Activated T-helper 2 cell treated with anti-CD3 and anti-CD28 coated beads, Interferon-gamma antibody, Interleukin-2, Interleukin-4, amounts not matched to agents 10 μg/mL and 5 μg/mL and 100 μg/mL, durations not matched to agents 14 hours and 24 hours and 36 hours (primary cell): ENCODE measurements around the gene STAT3. TPM values are rescaled to one million over a fixed set of nuclear protein-coding genes. Genes with fewer than 3 reads are reported as not detected.
A peak's percentile ranks its signal among the peaks of the same experiment; 100 is the strongest.
"Not testable (repeated sequence)": the region's sequence is repeated elsewhere in the genome, so short reads cannot be mapped to it uniquely, and the experiment has no call there.

Experiments
- DNase-seq: peaks from one replicate; pipeline ENCODE4 v3.0.0; 2021; ENCODE audit warnings: low spot score
- H3K27ac Mint-ChIP-seq: one replicate; pipeline ENCODE4 v1.8.0; 2021; ENCODE audit warnings: mixed read lengths
- H3K27me3 Mint-ChIP-seq: one replicate; pipeline ENCODE4 v1.8.0; 2021; ENCODE audit warnings: low read depth, mixed read lengths
- H3K36me3 Mint-ChIP-seq: one replicate; pipeline ENCODE4 v1.8.0; 2021; ENCODE audit warnings: low read depth, mixed read lengths
- H3K4me1 Mint-ChIP-seq: one replicate; pipeline ENCODE4 v1.8.0; 2021; ENCODE audit warnings: low read depth, mixed read lengths
- H3K4me3 Mint-ChIP-seq: one replicate; pipeline ENCODE4 v1.8.0; 2021; ENCODE audit warnings: low read depth, mild to moderate bottlenecking, moderate library complexity, mixed read lengths
- H3K9me3 Mint-ChIP-seq: one replicate; pipeline ENCODE4 v1.8.0; 2021; ENCODE audit warnings: mixed read lengths
- intact Hi-C: fragments of 100-400 bp; cut with micrococcal nuclease; formaldehyde crosslinking; loops from one replicate; pipeline ENCODE4 v1.15.1; 2023
- total RNA-seq: library from RNA; stranded (reverse); gene quantifications from 2 replicates; pipeline ENCODE4 v1.2.3, GENCODE V29; 2022

Gene STAT3
- total RNA-seq, 1 donor from 2014 or later = 250 TPM

GRCh38 chr17:42312035-42312284 is 76.3 kb downstream of the STAT3 start:
- H3K4me1 Mint-ChIP-seq = peaks cover 57% of the 10 kb centered on the region
- no peak for DNase-seq
- no peaks in the 10 kb centered on the region for H3K27me3 Mint-ChIP-seq
- H3K36me3 Mint-ChIP-seq = peaks cover 89% of the 10 kb centered on the region
- intact Hi-C loops = loop anchor here (2.0 to 10.0 kb wide), 2 partner anchors 95 to 213 kb away; no protein-coding TSS in a partner anchor
- peak overlapping the region; percentile 68 for H3K27ac Mint-ChIP-seq
- H3K9me3 Mint-ChIP-seq = no peaks in the 10 kb centered on the region
- peak overlapping the region; percentile 33 for H3K4me3 Mint-ChIP-seq

GRCh38 chr17:42311240-42312034 is 76.8 kb downstream of the STAT3 start:
- Mint-ChIP-seq H3K36me3 (peaks cover 89% of the 10 kb centered on the region), H3K4me3 (peak overlapping the region; percentile 63), H3K4me1 (peaks cover 54% of the 10 kb centered on the region), H3K27ac (peak overlapping the region; percentile 79), H3K9me3 (no peaks in the 10 kb centered on the region), H3K27me3 (no peaks in the 10 kb centered on the region)
- DNase-seq = no peak
- intact Hi-C loops = loop anchor here (2.0 to 10.0 kb wide), 2 partner anchors 95 to 213 kb away; no protein-coding TSS in a partner anchor

GRCh38 chr17:42310787-42311215 is 77.4 kb downstream of the STAT3 start:
- no peak for DNase-seq
- peaks cover 57% of the 10 kb centered on the region for H3K4me1 Mint-ChIP-seq
- no peaks in the 10 kb centered on the region for H3K9me3 Mint-ChIP-seq
- intact Hi-C loops = loop anchor here (10.0 kb wide), 1 partner anchor 214 kb away; no protein-coding TSS in a partner anchor
- H3K27me3 Mint-ChIP-seq = no peaks in the 10 kb centered on the region
- no peak overlapping the region for H3K4me3 Mint-ChIP-seq
- peaks cover 93% of the 10 kb centered on the region for H3K36me3 Mint-ChIP-seq
- H3K27ac Mint-ChIP-seq = peak overlapping the region; percentile 79

GRCh38 chr17:42309986-42310786 is 78.1 kb downstream of the STAT3 start:
- Mint-ChIP-seq H3K36me3 (peaks cover 88% of the 10 kb centered on the region), H3K27me3 (no peaks in the 10 kb centered on the region), H3K9me3 (no peaks in the 10 kb centered on the region), H3K4me3 (no peak overlapping the region), H3K4me1 (peaks cover 51% of the 10 kb centered on the region), H3K27ac (no peak overlapping the region)
- no peak for DNase-seq
- intact Hi-C loops = loop anchor here (10.0 kb wide), 1 partner anchor 215 kb away; no protein-coding TSS in a partner anchor

- H3K27ac Mint-ChIP-seq = peak overlapping the region; percentile 9
- H3K4me1 Mint-ChIP-seq = peaks cover 52% of the 10 kb centered on the region
- H3K9me3 Mint-ChIP-seq = no peaks in the 10 kb centered on the region
These were observed 79.1 kb downstream of the STAT3 start for GRCh38 chr17:42309142-42309541.

GRCh38 chr17:42308446-42308845 is 79.8 kb downstream of the STAT3 start:
- Mint-ChIP-seq H3K4me3 (no peak overlapping the region), H3K27ac (no peak overlapping the region), H3K9me3 (no peaks in the 10 kb centered on the region), H3K4me1 (peaks cover 49% of the 10 kb centered on the region), H3K27me3 (no peaks in the 10 kb centered on the region), H3K36me3 (peaks cover 89% of the 10 kb centered on the region)
- intact Hi-C loops = no loop called here
- no peak for DNase-seq

More at GRCh38 chr17:42309142-42309541, 79.1 kb downstream of the STAT3 start:
- intact Hi-C loops = no loop called here
- Mint-ChIP-seq H3K27me3 (no peaks in the 10 kb centered on the region), H3K36me3 (peaks cover 89% of the 10 kb centered on the region), H3K4me3 (no peak overlapping the region)
- DNase-seq = no peak

GRCh38 chr17:42307362-42307927 is 80.8 kb downstream of the STAT3 start:
- intact Hi-C loops = no loop called here
- no peak for DNase-seq
- no peaks in the 10 kb centered on the region for H3K9me3 Mint-ChIP-seq
- H3K27me3 Mint-ChIP-seq = no peaks in the 10 kb centered on the region
- H3K4me3 Mint-ChIP-seq = no peak overlapping the region
- peak overlapping the region; percentile 55 for H3K27ac Mint-ChIP-seq
- peaks cover 45% of the 10 kb centered on the region for H3K4me1 Mint-ChIP-seq
- H3K36me3 Mint-ChIP-seq = peaks cover 88% of the 10 kb centered on the region

GRCh38 chr17:42306385-42306667 is 81.9 kb downstream of the STAT3 start:
- H3K4me1 Mint-ChIP-seq = peaks cover 39% of the 10 kb centered on the region
- H3K27me3 Mint-ChIP-seq = no peaks in the 10 kb centered on the region
- intact Hi-C loops = no loop called here
- H3K9me3 Mint-ChIP-seq = no peaks in the 10 kb centered on the region
- peaks cover 90% of the 10 kb centered on the region for H3K36me3 Mint-ChIP-seq
- no peak overlapping the region for H3K27ac Mint-ChIP-seq
- no peak for DNase-seq
- H3K4me3 Mint-ChIP-seq = no peak overlapping the region

GRCh38 chr17:42305543-42306384 is 82.5 kb downstream of the STAT3 start:
- H3K36me3 Mint-ChIP-seq = peaks cover 90% of the 10 kb centered on the region
- H3K27ac Mint-ChIP-seq = peak overlapping the region; percentile 30
- H3K27me3 Mint-ChIP-seq = no peaks in the 10 kb centered on the region
- no peak for DNase-seq
- peaks cover 33% of the 10 kb centered on the region for H3K4me1 Mint-ChIP-seq
- no peak overlapping the region for H3K4me3 Mint-ChIP-seq
- intact Hi-C loops = no loop called here
- H3K9me3 Mint-ChIP-seq = no peaks in the 10 kb centered on the region

GRCh38 chr17:42305031-42305330 is 83.3 kb downstream of the STAT3 start:
- H3K27ac Mint-ChIP-seq, H3K9me3 Mint-ChIP-seq, H3K27me3 Mint-ChIP-seq, DNase-seq, intact Hi-C loops, H3K4me3 Mint-ChIP-seq: not testable (repeated sequence)
- Mint-ChIP-seq H3K36me3 (peaks cover 83% of the 10 kb centered on the region), H3K4me1 (peaks cover 29% of the 10 kb centered on the region)

GRCh38 chr17:42304187-42305030 is 83.8 kb downstream of the STAT3 start:
- H3K27ac Mint-ChIP-seq = no peak overlapping the region
- H3K36me3 Mint-ChIP-seq = peaks cover 78% of the 10 kb centered on the region
- H3K27me3 Mint-ChIP-seq = no peaks in the 10 kb centered on the region
- H3K4me1 Mint-ChIP-seq = peaks cover 25% of the 10 kb centered on the region
- no peaks in the 10 kb centered on the region for H3K9me3 Mint-ChIP-seq
- no peak overlapping the region for H3K4me3 Mint-ChIP-seq
- DNase-seq = no peak
- intact Hi-C loops = no loop called here

- no peaks in the 10 kb centered on the region for H3K9me3 Mint-ChIP-seq
- DNase-seq = no peak
- intact Hi-C loops = no loop called here
- H3K36me3 Mint-ChIP-seq = peaks cover 76% of the 10 kb centered on the region
- H3K27me3 Mint-ChIP-seq = no peaks in the 10 kb centered on the region
- H3K4me1 Mint-ChIP-seq = peaks cover 22% of the 10 kb centered on the region
- H3K4me3 Mint-ChIP-seq = no peak overlapping the region
- H3K27ac Mint-ChIP-seq = no peak overlapping the region
These were observed 84.5 kb downstream of the STAT3 start for GRCh38 chr17:42303694-42304093.
